AG09319 (cell line): ENCODE data around the gene PRKCB.

Source experiments
- DNase-seq: peaks from one replicate; pipeline ENCODE4 v3.0.0-alpha.2; 2010; ENCODE audit warnings: low read depth; ENCODE audit errors: extremely low read depth
- CTCF ChIP-seq: IDR thresholded peaks from 2 replicates; pipeline ENCODE4 v1.5.1; 2011; ENCODE audit warnings: low read depth, mild to moderate bottlenecking, inconsistent platforms, low read length, moderate library complexity

The PRKCB gene

GRCh38 chr16:23857881-23858269, 22.1 kb downstream of the PRKCB start:
- no peak for TF ChIP-seq CTCF

GRCh38 chr16:23858542-23858941, 22.8 kb downstream of the PRKCB start:
- TF ChIP-seq CTCF, result no peak

More at GRCh38 chr16:23857881-23858269, 22.1 kb downstream of the PRKCB start:
- DNase-seq, result no peak

GRCh38 chr16:23859713-23860269, 24.0 kb downstream of the PRKCB start:
- DNase-seq, result no peak
- no peak for TF ChIP-seq CTCF

More at GRCh38 chr16:23858542-23858941, 22.8 kb downstream of the PRKCB start:
- no peak for DNase-seq

- TF ChIP-seq CTCF, result no peak
- DNase-seq, result no peak
Observed at GRCh38 chr16:23861874-23862273, 26.1 kb downstream of the PRKCB start.

GRCh38 chr16:23862556-23862955, 26.8 kb downstream of the PRKCB start:
- DNase-seq, result no peak
- TF ChIP-seq CTCF, result no peak

- TF ChIP-seq CTCF, result no peak
- no peak for DNase-seq
Observed at GRCh38 chr16:23863511-23864422, 28.0 kb downstream of the PRKCB start.

GRCh38 chr16:23865853-23866252, 30.1 kb downstream of the PRKCB start:
- TF ChIP-seq CTCF, result no peak
- no peak for DNase-seq
